Adrenal gland (tissue), 12 donors: Measurements from ENCODE around the gene TEX48. TPM values are rescaled to one million over a fixed set of nuclear protein-coding genes. Genes with fewer than 3 reads are reported as not detected.

Experiments used
- DNase-seq, 7 donors: peaks; one replicate each; pipeline ENCODE4 v3.0.0-alpha.2; 2019 to 2020
- H3K27ac ChIP-seq, 5 donors: fragments of 200-600 bp; sonication (generic) in 4 of 5; 1 replicate in 3 of 5; 2 replicates in 2 of 5; pipeline versions ENCODE4 v1.5.1 to v1.8.0; 2016 to 2020; ENCODE audit warnings: mild to moderate bottlenecking in 1 of 5
- H3K27me3 ChIP-seq: fragments of 200-600 bp; 2 replicates; pipeline ENCODE4 v1.8.0; 2021
- H3K36me3 ChIP-seq, 2 donors: fragments of 200-600 bp; replicated peaks in 1 of 2; 1 replicate in 1 of 2; 2 replicates in 1 of 2; pipeline versions ENCODE4 v1.5.1 to v1.8.0; 2018 to 2022
- H3K4me1 ChIP-seq, 2 donors: fragments of 200-600 bp; replicated peaks in 1 of 2; 1 replicate in 1 of 2; 2 replicates in 1 of 2; pipeline versions ENCODE4 v1.5.1 to v1.8.0; 2018 to 2021
- H3K4me3 ChIP-seq, 4 donors: fragments of 200-600 bp; sonication (generic) in 3 of 4; one replicate each; pipeline ENCODE4 v1.5.1; 2016 to 2018
- H3K9me3 ChIP-seq, 3 donors: fragments of 200-600 bp; sonication (generic) in 1 of 3; replicated peaks in 1 of 3; 1 replicate in 2 of 3; 2 replicates in 1 of 3; pipeline versions ENCODE4 v1.5.1 to v1.8.0; 2016 to 2021
- POLR2A ChIP-seq, 2 donors: fragments of 450-650 bp; IDR thresholded peaks; one replicate each; pipeline ENCODE4 v1.6.1; 2017; ENCODE audit warnings: antibody characterized with exemption in 2 of 2, mild to moderate bottlenecking in 2 of 2, moderate library complexity in 1 of 2
- WGBS, 4 donors: extraction: QIAGEN DNeasy Blood & Tissue Kit in 2 of 4; methylation state at CpG; one replicate each; pipeline versions ENCODE4 v1.1.5 to v1.1.7; 2013 to 2017; 5-methylcytosine and 5-hydroxymethylcytosine counted together
- intact Hi-C, 2 donors: fragments of 100-400 bp; cut with DNase I; formaldehyde crosslinking; loops; one replicate each; pipeline versions ENCODE4 v1.14.1 to v1.15.0; 2022 to 2023
- polyA plus RNA-seq, 3 donors: library from polyadenylated mRNA; stranded (reverse); fragments of 200-250 nt in 2 of 3; fragments of 350-450 nt in 1 of 3; fragmentation: Illumina TruSeq in 1 of 3; extraction: RNeasy Lipid Tissue Mini Kit (QIAGEN cat#74804) in 1 of 3; gene quantifications; one replicate each; pipeline ENCODE4 v1.2.3, GENCODE V29; 2013 to 2014
- total RNA-seq, 9 donors: library from RNA; depleted of rRNA in 4 of 9; stranded (reverse); fragments of >200 nt in 4 of 9; fragments of 120-200 nt in 1 of 9; fragmentation: NEBNext Ultra II Directional in 1 of 9; extraction: Animal tissue kit (Norgen Biotek cat#: 25700) in 1 of 9; gene quantifications; one replicate each; pipeline versions ENCODE4 v1.1.0 to v1.2.4, GENCODE V29; 2013 to 2023
- TF ChIP-seq, protein P1 (sequence below), 6 experiments: fragments of 450-650 bp in 4 of 6; fragments of 200-600 bp in 2 of 6; sonication (generic) in 1 of 6; IDR thresholded peaks; 1 replicate in 5 of 6; 2 replicates in 1 of 6; pipeline versions ENCODE4 v1.5.1 to v1.8.0; 2016 to 2021; ENCODE audit warnings: antibody characterized with exemption in 6 of 6, mild to moderate bottlenecking in 2 of 6, moderate library complexity in 1 of 6
- donor health status: healthy with polysubstance abuse.
- donor health status: Bipolar disorder and iron deficiency.
- donor health status: DM: yes; HTN: yes; CAD: no.
- donor health status: DM: no; HTN: no; CAD: no.
- donor health status: DM: no; HTN: no; CAD: no.
- donor health status: DM: yes; HTN: yes; CAD: no.

Gene TEX48
- total and polyA plus RNA-seq, 12 donors = not detected

DNA sequence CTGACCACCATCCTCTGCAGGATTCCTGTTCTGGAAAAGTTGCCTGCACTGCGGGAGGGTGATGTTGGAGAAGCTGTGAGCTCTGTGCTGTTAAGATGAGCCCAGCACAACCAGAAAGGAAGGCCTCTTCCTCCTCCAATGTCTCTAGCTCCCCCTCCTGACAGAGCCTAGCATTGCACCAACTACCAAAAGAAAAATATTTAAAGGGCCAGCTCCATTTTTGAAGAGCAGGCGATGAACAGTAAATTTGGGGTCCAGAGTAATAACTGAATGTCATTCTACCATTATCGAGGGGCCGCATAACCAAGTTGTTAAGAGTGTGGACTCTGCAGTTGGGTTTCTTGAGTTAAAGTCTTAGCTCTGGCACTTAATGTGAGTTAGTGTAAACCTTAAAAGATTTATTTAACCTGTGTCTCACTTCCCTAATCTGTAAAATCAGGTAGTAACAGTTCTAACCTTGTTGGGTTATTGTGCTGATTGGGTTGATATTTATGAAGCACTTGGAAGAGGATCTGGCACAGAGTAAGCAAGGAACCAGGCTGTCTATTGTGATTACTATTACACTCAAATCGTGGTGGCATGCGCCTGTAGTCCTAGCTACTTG, 28.3 kb downstream of the TEX48 start:
- no peak overlapping the region for H3K4me3 ChIP-seq
- no peak for TF ChIP-seq POLR2A (IDR thresholded peaks at IDR 0.05)
- TF ChIP-seq, protein P1, sequence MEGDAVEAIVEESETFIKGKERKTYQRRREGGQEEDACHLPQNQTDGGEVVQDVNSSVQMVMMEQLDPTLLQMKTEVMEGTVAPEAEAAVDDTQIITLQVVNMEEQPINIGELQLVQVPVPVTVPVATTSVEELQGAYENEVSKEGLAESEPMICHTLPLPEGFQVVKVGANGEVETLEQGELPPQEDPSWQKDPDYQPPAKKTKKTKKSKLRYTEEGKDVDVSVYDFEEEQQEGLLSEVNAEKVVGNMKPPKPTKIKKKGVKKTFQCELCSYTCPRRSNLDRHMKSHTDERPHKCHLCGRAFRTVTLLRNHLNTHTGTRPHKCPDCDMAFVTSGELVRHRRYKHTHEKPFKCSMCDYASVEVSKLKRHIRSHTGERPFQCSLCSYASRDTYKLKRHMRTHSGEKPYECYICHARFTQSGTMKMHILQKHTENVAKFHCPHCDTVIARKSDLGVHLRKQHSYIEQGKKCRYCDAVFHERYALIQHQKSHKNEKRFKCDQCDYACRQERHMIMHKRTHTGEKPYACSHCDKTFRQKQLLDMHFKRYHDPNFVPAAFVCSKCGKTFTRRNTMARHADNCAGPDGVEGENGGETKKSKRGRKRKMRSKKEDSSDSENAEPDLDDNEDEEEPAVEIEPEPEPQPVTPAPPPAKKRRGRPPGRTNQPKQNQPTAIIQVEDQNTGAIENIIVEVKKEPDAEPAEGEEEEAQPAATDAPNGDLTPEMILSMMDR (IDR thresholded peaks at IDR 0.05) = peak; percentile 76 to 95 (median 93)
- intact Hi-C loops = loop anchor here (5.0 to 10.0 kb wide), 8 partner anchors 36 to 311 kb away; no protein-coding TSS in a partner anchor
- H3K9me3 ChIP-seq = no peaks in the 10 kb centered on the region
- peak overlapping the region in 3 of 5 donors; percentile 66 to 78 (median 74) for H3K27ac ChIP-seq
- DNase-seq = peak; percentile 79 to 91 (median 83)
- 32 to 37% (median 34%) methylated on average over 6 of the region's 6 CpGs for WGBS, 4 donors
- no peaks in the 10 kb centered on the region for H3K27me3 ChIP-seq
- H3K4me1 ChIP-seq = peaks cover 0 to 11% of the 10 kb centered on the region in 2 donors
- no peaks in the 10 kb centered on the region for H3K36me3 ChIP-seq

DNA sequence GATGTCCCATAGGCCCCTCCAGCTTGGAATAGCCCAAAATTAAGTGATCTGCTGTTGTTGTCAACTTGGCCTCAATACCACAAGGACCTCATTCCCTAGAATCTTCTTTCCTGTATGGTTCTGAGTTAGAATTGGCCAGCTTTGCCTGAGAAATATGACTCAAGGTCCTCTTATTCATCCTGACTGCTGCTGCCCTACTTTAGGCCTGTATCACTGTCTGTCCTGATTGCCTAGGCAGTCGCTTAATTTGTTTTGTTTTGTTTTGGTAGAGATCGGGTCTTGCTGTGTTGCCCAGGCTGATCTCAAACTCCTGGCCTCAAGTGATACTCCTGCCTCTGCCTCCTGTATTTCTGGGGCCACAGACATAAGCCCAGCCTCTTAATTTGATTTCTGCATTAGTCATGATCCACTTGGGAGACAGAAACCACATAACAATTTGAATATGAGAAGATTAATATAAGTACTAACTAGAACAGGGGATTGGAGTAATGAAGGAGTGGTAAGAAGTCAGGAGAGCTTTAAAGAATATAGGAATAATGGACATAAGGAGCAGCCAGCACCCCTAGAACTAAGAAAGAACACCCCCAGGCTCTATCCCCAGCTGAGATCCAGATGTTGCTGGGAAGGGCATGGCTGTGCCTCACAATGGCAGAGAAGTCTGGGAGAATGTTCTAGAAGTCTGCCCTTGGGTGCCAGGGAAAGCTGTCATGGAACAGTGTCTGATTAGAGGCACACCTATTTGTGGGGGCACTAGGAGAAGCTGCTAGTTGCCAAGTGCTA, 29.0 kb downstream of the TEX48 start:
- no peaks in the 10 kb centered on the region for H3K9me3 ChIP-seq
- H3K27ac ChIP-seq = peak overlapping the region; percentile 38 to 78 (median 66)
- WGBS, 4 donors = 33 to 53% (median 44%) methylated on average over 2 of the region's 2 CpGs
- no peaks in the 10 kb centered on the region for H3K36me3 ChIP-seq
- peaks cover 0 to 11% of the 10 kb centered on the region in 2 donors for H3K4me1 ChIP-seq
- peak in 5 of 7 donors; percentile 25 to 54 (median 50) for DNase-seq
- intact Hi-C loops = loop anchor here (5.0 to 10.0 kb wide), 8 partner anchors 36 to 311 kb away; no protein-coding TSS in a partner anchor
- H3K27me3 ChIP-seq = no peaks in the 10 kb centered on the region
- H3K4me3 ChIP-seq = no peak overlapping the region
- TF ChIP-seq, protein P1 (IDR thresholded peaks at IDR 0.05) = no peak
- no peak for TF ChIP-seq POLR2A (IDR thresholded peaks at IDR 0.05)

DNA sequence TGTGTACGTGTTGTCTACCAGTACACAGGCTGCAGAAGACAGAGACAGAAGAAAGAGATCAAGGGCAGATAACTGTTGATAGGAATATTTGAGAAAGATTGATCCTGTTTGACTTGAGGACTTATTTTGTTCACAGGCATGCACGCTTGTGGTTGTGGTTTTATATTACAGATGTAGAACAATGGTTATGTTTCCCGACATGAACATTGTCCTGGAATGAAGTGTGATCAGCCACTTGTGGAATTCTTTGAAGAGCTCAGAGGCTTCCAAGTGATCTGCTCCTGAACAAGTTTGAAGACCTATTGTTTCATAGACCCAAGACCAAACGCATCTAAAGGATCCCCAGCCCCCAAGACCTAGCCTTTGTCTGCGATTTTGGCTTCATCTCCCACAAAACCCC, 38.1 kb downstream of the TEX48 start:
- WGBS, 4 donors = 90 to 95% (median 93%) methylated on average over 5 of the region's 5 CpGs
- intact Hi-C loops = no loop called here
- TF ChIP-seq POLR2A (IDR thresholded peaks at IDR 0.05) = no peak
- TF ChIP-seq, protein P1 (IDR thresholded peaks at IDR 0.05) = no peak

DNA sequence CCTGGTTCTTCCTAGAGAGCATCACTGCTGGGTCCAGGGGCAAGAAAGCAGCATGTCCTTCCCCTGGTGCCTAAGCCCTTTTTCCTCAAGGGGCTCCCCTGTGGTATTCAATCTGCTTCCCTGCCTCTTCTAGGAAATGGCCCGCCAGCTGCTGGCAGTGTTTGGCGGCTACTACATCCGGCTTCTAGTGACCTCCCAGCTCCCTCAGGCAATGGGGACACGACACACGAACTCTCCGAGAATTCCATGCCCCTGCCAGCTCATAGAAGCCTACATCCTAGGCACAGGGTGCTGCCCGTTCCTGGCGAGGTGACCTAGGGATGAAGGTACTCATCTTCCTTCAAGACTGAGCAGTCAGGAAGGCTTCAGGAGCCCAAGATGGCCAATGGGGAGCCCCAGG, 39.0 kb downstream of the TEX48 start:
- Histone ChIP-seq H3K4me1 (no peaks in the 10 kb centered on the region), H3K4me3 (no peak overlapping the region), H3K27me3 (no peaks in the 10 kb centered on the region), H3K9me3 (no peaks in the 10 kb centered on the region), H3K36me3 (peaks cover 0 to 53% of the 10 kb centered on the region in 2 donors), H3K27ac (no peak overlapping the region)
- 86 to 96% (median 91%) methylated on average over 5 to 8 of the region's 8 CpGs for WGBS, 4 donors
- TF ChIP-seq, protein P1 (IDR thresholded peaks at IDR 0.05) = no peak
- TF ChIP-seq POLR2A (IDR thresholded peaks at IDR 0.05) = no peak
- intact Hi-C loops = no loop called here
- DNase-seq = no peak

More for the DNA sequence above, 38.1 kb downstream of the TEX48 start:
- no peak overlapping the region for H3K4me3 ChIP-seq
- DNase-seq = no peak
- H3K4me1 ChIP-seq = no peaks in the 10 kb centered on the region
- no peak overlapping the region for H3K27ac ChIP-seq
- H3K27me3 ChIP-seq = no peaks in the 10 kb centered on the region
- H3K36me3 ChIP-seq = peaks cover 0 to 47% of the 10 kb centered on the region in 2 donors
- no peaks in the 10 kb centered on the region for H3K9me3 ChIP-seq
